ENCODE data around the gene MYL3. TPM values are rescaled to one million over a fixed set of nuclear protein-coding genes. Genes with fewer than 3 reads are reported as not detected.

MYL3 gene
- total and polyA plus RNA-seq, 2 of the 4 experiments (the other 2 are of a cell fraction): 0.09 TPM; not detected in 1

DNA sequence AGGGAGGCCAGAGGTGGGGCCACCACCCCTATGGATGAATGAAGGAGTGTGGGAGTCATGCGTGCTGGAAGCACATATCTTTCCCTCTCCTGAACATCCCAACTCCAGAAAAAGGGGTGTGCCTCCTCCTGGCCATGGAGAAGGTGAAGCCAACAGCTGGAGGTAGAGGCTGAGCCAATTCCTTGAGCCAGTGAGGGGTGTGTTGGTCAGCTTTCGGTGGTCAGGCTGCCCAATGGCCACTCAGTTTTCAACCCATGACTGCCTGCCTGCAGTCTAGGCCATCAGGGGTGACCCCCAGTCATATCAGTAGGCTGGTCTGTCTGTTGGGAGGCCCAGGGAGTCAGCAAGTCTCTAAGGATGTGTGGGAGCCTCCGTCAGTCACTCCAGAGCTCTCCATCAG is 27.9 kb upstream of the MYL3 start:
- Histone ChIP-seq H3K4me1 (ENCODE audit: control insufficient read depth, insufficient read depth, low read length) (no peaks in the 10 kb centered on the region; the same call in 1 of the 2 replicates), H3K56ac (ENCODE audit: extremely low read depth, insufficient read depth, low read length) (no peak overlapping the region), H2AK9ac (replicated peaks; ENCODE audit: low read depth, low read length, poor library complexity) (no peak overlapping the region), H4K20me1 (ENCODE audit: insufficient read depth, low read length) (peaks cover 4% of the 10 kb centered on the region), H3K27ac (ENCODE audit: insufficient read depth, low read length) (no peak overlapping the region), H3K14ac (replicated peaks; ENCODE audit: low read depth, low read length) (no peak overlapping the region), H3K4me2 (ENCODE audit: low read depth, low read length) (no peak overlapping the region), H2BK15ac (ENCODE audit: low read depth, low read length) (no peak overlapping the region), H3K18ac (ENCODE audit: low read depth, low read length) (no peak overlapping the region), H2BK5ac (ENCODE audit: low read depth, low read length, poor library complexity, severe bottlenecking) (no peak overlapping the region), H3K23ac (ENCODE audit: low read depth, low read length) (no peak overlapping the region), H3K9me3 (ENCODE audit: control insufficient read depth, insufficient read depth, low read length) (no peaks in the 10 kb centered on the region), H2AK5ac (ENCODE audit: low read depth, low read length) (no peak overlapping the region), H3K79me1 (ENCODE audit: low read depth in 1 of 2, low read length in 2 of 2) (no peaks in the 10 kb centered on the region), H4K91ac (ENCODE audit: insufficient read depth, low read depth, low read length) (no peak overlapping the region), H2BK20ac (ENCODE audit: low read depth, low read length) (no peak overlapping the region), H3K9ac (ENCODE audit: low read depth, low read length) (no peak overlapping the region), H2BK120ac (ENCODE audit: low read depth, low read length) (no peak overlapping the region), H2AFZ (replicated peaks; ENCODE audit: low read length, poor library complexity) (no peak overlapping the region), H4K5ac (ENCODE audit: low read depth, low read length) (no peak overlapping the region), H3K36me3 (ENCODE audit: control insufficient read depth, insufficient read depth, low read length) (no peaks in the 10 kb centered on the region), H3K4me3 (ENCODE audit: insufficient read depth, low read depth, low read length) (no peak overlapping the region), H3K9me1 (ENCODE audit: insufficient read depth, low read length) (0 out of 2 replicates have a peak, but pooled peaks cover 3% of the 10 kb centered on the region), H3K27me3 (ENCODE audit: control insufficient read depth, insufficient read depth, low read length) (peaks cover 54% of the 10 kb centered on the region), H4K8ac (ENCODE audit: low read depth in 2 of 2, low read length in 2 of 2) (no peak overlapping the region), H3K4ac (ENCODE audit: low read depth, low read length) (no peak overlapping the region)
- in situ Hi-C loops (cut with MboI; ENCODE audit: low sequenced_read_pairs): loop anchor here (25.0 kb wide), 1 partner anchor 404 kb away; the partner anchor contains the start of gene RTP3
- dilution Hi-C loops (cut with HindIII; ENCODE audit: low sequenced_read_pairs, unreplicated experiment): no loop called here
- TF ChIP-seq RFX5 (IDR thresholded peaks at IDR 0.05; ENCODE audit: low read depth, low read length) (no peak), MXI1 (IDR thresholded peaks at IDR 0.05; ENCODE audit: borderline replicate concordance, low read depth, low read length) (no peak), CHD1 (IDR thresholded peaks at IDR 0.05; ENCODE audit: low read depth, low read length) (no peak), USF2 (IDR thresholded peaks at IDR 0.05; ENCODE audit: low read depth, low read length) (no peak), FOS (IDR thresholded peaks at IDR 0.05; ENCODE audit: low read depth, low read length) (no peak), MAZ (IDR thresholded peaks at IDR 0.05; ENCODE audit: borderline replicate concordance, low read depth, low read length) (no peak), MAFK (IDR thresholded peaks at IDR 0.05; ENCODE audit: low read depth, low read length) (no peak), RCOR1 (IDR thresholded peaks at IDR 0.05; ENCODE audit: insufficient replicate concordance, low read length) (no peak), ELK1 (IDR thresholded peaks at IDR 0.05; ENCODE audit: borderline replicate concordance, low read depth, low read length) (no peak), SMC3 (IDR thresholded peaks at IDR 0.05; ENCODE audit: low read depth, low read length) (no peak), BHLHE40 (IDR thresholded peaks at IDR 0.05; ENCODE audit: low read depth, low read length) (no peak), NFE2L2 (IDR thresholded peaks at IDR 0.05; ENCODE audit: low read depth, low read length) (no peak), CEBPB (IDR thresholded peaks at IDR 0.05; ENCODE audit: low read depth, low read length) (no peak), POLR2A (IDR thresholded peaks at IDR 0.05; ENCODE audit: low read depth, low read length) (no peak), RAD21 (IDR thresholded peaks at IDR 0.05; ENCODE audit: low read length) (no peak)
- TF ChIP-seq, protein P1, sequence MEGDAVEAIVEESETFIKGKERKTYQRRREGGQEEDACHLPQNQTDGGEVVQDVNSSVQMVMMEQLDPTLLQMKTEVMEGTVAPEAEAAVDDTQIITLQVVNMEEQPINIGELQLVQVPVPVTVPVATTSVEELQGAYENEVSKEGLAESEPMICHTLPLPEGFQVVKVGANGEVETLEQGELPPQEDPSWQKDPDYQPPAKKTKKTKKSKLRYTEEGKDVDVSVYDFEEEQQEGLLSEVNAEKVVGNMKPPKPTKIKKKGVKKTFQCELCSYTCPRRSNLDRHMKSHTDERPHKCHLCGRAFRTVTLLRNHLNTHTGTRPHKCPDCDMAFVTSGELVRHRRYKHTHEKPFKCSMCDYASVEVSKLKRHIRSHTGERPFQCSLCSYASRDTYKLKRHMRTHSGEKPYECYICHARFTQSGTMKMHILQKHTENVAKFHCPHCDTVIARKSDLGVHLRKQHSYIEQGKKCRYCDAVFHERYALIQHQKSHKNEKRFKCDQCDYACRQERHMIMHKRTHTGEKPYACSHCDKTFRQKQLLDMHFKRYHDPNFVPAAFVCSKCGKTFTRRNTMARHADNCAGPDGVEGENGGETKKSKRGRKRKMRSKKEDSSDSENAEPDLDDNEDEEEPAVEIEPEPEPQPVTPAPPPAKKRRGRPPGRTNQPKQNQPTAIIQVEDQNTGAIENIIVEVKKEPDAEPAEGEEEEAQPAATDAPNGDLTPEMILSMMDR (conservative IDR thresholded peaks at IDR 0.05; ENCODE audit: low read depth, low read length): no peak
- DNase-seq (no peak), ATAC-seq (ENCODE audit: low read depth) (no peak)
- ChIA-PET POLR2A (ENCODE audit: unreplicated experiment) (no interaction called here), CTCF (no interaction called here)
- no TSS peak for BruUV-seq (replicated peaks)
- intact Hi-C loops (cut with micrococcal nuclease): no loop called here
- WGBS, 2 experiments (ENCODE audit: extremely low coverage in 2 of 2, insufficient read length in 1 of 2): 100% methylated on average over 1 of the region's 3 CpGs; no CpG with 5 or more reads in 1 of the 2 experiments
